IPS-NIHi7 (cell line): Measurements from ENCODE around the gene PLA2G2F.

Experiments
- DNase-seq: peaks from one replicate; pipeline ENCODE4 v3.0.0; 2012; ENCODE audit warnings: mixed read lengths; ENCODE audit errors: extremely low spot score

Gene PLA2G2F

DNA sequence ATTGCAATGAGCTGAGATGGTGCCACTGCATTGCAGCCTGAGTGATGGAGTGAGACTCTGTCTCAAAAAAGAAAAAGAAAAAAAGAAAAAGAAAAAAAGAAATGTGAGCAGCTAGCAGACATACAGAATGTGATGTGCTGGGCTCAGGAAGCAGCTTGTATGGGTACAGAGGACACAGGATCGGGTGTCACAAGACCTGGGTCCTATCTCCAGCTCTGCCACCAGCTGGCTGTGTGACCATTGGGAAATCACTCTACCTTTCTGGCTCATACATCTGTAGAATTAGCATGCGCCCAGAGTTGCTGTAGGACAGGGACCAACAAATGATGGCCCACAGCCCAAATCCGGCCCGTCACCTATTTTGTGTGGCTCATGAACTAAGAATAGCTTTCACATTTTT, 50.5 kb downstream of the PLA2G2F start:
- no peak for DNase-seq

DNA sequence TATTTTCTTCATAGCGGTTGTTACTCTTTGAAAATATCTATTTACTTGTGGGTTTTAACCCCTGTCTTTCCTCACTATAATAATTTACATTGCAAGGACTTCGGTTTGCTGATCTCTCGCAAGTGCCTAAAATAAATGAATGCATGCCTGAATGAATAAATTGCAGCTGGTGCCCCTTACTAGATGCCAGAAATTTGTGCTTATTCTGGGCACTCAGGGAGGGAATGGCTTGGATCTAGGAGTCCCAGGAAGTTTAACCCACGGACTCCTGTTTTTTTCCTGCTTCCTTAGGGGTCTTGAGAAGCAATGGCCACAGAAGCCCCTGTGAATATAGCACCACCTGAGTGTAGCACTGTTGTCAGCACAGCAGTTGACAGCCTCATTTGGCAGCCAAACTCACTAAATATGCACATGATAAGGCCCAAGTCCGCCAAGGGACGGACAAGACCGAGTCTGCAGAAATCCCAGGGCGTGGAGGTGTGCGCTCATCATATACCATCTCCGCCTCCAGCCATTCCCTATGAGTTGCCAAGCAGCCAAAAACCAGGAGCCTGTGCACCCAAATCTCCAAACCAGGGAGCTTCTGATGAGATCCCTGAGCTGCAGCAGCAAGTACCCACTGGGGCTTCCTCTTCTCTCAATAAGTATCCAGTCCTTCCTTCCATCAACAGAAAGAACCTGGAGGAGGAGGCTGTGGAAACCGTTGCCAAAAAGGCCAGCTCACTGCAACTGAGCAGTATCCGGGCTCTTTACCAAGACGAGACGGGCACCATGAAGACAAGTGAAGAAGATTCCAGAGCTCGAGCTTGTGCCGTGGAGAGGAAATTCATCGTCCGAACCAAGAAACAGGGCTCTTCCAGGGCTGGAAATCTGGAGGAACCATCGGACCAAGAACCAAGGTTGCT, 51.4 kb downstream of the PLA2G2F start:
- DNase-seq: no peak

DNA sequence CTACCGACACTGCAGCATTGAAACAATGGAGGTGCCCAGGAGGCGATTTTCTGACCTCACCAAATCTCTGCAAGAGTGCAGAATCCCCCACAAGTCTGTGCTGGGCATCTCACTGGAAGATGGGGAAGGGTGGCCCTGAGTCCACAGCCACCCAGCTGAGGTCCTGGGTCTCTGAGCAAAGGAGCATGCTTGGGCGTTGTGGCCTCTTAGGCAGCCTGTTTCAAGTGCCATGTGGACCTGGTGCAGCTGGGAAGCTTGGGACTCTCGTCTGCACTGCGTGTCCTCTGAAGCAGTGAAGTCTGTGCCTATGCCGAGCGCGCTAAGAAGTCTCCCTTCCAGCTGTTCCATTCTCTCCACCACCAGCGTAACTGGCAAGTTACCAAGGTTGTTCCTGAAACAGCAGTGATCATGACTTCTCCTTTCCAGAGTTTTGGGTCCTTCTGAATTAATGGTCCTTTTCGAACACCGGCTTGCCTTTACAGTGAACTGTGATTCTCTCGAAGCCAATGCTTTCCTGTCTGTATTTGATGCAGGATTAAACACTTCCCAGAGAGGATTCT, 52.2 kb downstream of the PLA2G2F start:
- DNase-seq: no peak

DNA sequence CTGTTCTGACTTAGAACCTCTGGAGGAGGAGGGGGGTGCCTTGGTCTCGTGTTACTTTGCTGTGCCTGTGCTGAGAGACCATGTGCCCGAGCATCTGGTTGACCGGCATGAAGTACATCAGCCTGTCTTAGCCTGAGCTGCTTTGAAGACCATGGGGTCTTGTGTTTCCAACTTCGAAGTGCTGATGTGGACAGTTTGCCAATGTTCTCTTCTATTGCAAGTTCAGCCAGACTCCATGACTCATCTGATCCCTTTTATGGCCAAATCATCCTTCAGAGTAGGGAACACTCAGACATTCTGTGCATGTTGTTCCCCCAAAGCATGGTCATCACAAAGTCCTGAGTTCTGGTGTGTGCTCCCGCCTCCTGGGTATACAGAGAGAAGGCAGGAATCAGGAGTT, 53.2 kb downstream of the PLA2G2F start:
- no peak for DNase-seq

DNA sequence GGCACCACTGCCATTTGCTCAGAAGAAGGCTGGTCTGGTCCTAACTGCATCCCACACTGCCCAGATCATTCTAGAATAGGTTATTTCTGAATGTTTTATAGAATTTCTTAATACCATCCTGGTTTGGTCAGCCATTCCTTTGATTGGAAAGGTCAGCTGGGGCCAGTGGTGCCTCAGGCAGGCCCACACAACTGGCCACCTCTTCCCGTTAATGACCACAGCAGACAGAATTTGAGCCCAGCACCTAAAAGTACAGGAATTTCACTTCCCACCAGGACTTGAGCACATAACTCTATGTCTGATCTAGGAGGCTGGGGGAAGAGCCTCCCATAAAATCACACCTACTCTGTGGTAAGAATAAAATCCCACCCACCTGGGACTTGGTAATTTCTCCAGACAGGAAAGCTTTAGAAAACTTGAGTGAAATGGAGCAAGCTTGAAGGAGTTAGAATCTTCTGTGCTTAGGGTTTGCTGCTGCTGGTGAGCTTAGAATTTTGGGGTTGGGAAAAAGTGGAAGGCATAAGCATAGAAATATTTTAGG, 53.8 kb downstream of the PLA2G2F start:
- no peak for DNase-seq

DNA sequence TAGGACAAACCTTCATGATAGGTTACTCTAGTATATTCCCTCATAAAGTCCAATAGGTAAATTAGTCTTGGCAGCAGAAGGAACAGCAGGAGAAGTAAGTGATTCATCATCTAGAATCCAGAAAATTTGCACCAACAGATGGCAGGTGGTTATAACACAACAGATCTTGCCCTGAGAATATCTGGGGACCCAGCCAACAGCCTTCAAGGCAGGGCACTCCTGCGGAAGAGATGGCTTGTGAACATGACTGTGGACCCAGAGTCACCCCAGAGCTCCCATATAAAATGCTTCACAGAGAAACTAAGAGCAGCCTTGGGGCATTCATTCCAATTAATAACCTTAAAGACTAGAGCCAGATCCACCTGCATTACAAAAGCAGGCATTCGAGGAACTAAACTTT, 55.1 kb downstream of the PLA2G2F start:
- no peak for DNase-seq

DNA sequence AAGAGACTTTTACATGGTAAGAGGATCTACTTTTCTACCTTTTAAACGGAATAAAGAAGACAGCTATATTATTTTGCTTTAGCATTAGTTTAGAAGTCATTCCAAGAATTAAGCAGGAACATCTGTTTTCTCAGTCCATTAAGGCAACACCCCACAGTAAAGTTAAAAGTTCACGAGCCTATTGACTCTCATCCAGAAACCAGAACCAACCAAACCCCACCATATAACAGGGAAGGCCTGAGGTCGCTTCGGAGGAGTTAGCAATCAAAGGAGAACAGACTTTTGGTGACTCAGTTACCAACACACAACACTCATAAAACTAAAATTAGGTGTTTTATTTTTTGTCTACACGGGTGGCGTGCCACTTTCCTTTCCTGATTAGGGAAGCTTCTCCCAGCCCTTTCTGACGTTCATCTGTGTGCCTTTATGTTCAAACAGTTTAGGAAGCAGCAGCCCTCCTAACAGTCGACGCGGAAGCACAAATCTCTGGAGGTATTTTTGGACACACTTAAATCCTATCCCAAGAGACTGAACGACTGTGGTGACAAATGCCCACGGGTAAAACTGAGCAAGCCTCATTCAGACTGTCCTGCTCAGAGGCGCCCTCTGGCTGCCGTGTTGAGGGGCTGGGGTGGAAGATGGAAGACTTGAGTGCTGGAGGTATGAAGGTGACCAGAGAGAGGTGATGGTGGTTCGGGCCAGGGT, 55.8 kb downstream of the PLA2G2F start:
- peak; percentile 80 for DNase-seq

DNA sequence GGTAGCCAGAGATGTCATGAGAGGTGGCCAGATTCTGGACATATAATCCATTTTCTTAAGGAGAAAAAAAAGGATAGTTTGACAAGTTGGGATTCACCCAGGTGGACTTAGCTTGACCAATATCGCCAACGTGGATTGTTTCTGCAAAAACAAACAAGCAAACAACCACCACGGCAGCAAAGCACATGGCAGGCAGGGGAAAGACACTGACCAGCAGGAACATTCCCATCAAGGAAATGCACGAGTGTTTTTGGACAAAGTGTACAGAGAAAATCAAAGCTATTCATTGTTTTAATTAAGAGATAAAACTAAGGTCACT, 56.3 kb downstream of the PLA2G2F start:
- no peak for DNase-seq

DNA sequence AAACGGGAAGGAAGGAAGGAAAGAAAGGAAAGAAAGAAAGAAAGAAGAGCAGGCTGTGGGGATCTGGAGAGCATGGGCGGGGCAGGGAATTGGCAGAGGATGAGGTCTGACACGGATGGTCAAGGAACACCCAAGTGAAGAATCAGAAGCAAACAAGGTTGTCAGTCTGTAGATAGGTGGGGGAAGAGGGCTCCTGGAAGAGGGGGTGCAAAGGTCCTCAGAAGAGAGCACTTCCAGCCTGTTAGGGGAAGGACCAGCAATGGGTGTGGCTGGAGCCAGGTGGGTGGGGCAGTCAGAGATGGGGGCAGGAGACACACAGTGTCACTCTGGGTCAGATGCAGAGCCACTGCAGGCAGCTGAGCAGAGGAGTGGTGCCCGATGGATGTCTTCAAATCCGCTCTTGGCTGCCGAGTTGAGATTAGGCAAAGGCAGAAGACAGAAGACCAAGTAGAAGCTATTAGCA, 58.2 kb downstream of the PLA2G2F start:
- no peak for DNase-seq

DNA sequence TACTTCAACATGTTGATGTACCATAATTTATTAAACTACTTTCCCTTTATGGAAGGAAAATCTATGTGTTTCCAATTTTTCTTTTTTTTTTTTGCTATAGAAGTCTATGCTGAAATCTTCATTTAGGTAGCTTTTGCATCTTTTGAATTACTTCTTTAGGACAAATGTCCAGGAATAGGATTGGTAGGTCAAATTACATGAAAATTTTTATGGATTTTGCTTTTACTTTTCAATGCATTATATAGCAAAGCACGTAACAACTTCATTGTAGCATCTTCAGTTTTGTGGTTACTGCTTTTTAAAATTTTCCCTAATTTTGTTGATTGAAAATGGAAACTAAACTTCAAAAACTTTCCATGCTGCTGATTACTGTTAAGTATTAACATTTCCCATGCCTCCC, 59.2 kb downstream of the PLA2G2F start:
- DNase-seq: no peak

DNA sequence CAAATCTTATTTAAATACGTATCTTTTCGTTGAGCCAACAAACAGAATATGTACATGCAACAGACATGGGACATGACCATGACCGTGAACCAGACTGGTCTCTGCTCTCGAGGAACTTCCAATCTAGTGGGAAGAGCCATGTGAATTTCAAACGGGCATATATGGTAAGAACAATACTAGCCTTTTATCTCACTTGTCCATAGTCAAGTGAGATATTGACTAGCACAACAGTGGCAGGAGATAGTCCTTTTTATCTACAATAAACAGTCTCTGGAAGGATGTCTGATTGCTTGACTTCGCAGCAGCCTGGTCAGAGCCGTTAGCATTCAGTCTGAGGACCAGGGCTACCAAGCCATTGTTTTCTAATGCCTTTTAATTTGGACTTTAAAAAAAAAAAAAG, 59.8 kb downstream of the PLA2G2F start:
- DNase-seq: no peak

DNA sequence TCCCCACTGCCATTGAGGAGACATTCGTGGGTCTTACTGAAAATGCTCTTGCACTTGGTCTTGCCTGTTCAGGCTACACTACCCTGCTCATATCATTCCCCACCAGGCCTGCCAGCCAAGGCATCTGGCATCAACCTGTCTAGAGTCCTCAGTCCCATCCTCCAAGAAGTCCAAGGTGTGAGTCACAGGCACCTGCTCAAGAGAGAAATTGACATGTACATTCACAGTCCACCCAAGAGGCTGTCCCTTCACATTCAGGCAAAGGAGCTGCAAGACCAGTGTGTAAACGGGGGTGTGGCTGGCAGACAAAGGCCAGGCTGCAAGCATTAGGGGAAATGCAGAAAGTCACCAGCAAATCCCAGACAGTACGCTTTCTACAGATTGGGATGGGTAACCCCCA, 60.3 kb downstream of the PLA2G2F start:
- no peak for DNase-seq

DNA sequence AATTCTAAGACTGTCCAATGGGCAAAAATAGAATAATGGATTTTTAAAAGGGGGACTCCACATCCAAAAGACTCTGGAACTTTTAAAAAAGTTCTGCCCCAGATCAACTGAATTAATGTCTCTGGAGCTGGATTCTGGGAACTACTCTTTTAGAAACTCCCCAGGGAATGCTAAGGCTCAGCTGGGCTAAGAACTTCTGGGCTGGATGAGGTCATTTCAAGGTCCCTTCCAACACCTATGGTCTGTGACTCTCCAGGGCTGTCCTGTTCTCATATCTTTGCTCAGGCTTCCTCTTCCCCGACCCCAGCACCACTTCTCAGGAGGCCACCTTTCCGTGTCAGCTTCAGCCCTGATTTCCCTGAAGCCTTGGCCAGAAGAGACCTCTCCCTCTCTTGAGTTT, 60.7 kb downstream of the PLA2G2F start:
- no peak for DNase-seq
